Type B pancreatic cell (in vitro differentiated cells): ENCODE measurements around the gene NATD1. TPM values are rescaled to one million over a fixed set of nuclear protein-coding genes. Genes with fewer than 3 reads are reported as not detected.
A peak's percentile ranks its signal among the peaks of the same experiment; 100 is the strongest.

Source experiments
- DNase-seq: peaks from one replicate; pipeline ENCODE4 v3.0.0; 2021; ENCODE audit warnings: mixed read lengths; ENCODE audit not compliant: unreplicated experiment; ENCODE audit errors: extremely low spot score
- H3K27ac Mint-ChIP-seq: 2 replicates; pipeline ENCODE4 v1.8.0; 2021; ENCODE audit warnings: mild to moderate bottlenecking, mixed read lengths
- H3K27me3 Mint-ChIP-seq: 2 replicates; pipeline ENCODE4 v1.8.0; 2021; ENCODE audit warnings: mixed read lengths
- H3K36me3 Mint-ChIP-seq: 2 replicates; pipeline ENCODE4 v1.8.0; 2021; ENCODE audit warnings: mixed read lengths
- H3K4me1 Mint-ChIP-seq: one replicate; pipeline ENCODE4 v1.8.0; 2021; ENCODE audit warnings: mixed read lengths; ENCODE audit not compliant: unreplicated experiment
- H3K4me3 Mint-ChIP-seq: 2 replicates; pipeline ENCODE4 v1.8.0; 2021; ENCODE audit warnings: mild to moderate bottlenecking, mixed read lengths
- H3K9me3 Mint-ChIP-seq: 2 replicates; pipeline ENCODE4 v1.8.0; 2021; ENCODE audit warnings: mixed read lengths
- total RNA-seq: library from RNA; stranded (reverse); gene quantifications from 2 replicates; pipeline ENCODE4 v1.2.1, GENCODE V29; 2021; ENCODE audit warnings: low replicate concordance
- TF ChIP-seq, protein P1 (sequence below): fragments of 200-600 bp; sonication (generic); conservative IDR thresholded peaks from 2 replicates; pipeline ENCODE4 v1.5.0; 2021; ENCODE audit warnings: antibody characterized with exemption, mild to moderate bottlenecking

Gene NATD1
- total RNA-seq, 1 donor from 2014 or later = 10.7 TPM

DNA sequence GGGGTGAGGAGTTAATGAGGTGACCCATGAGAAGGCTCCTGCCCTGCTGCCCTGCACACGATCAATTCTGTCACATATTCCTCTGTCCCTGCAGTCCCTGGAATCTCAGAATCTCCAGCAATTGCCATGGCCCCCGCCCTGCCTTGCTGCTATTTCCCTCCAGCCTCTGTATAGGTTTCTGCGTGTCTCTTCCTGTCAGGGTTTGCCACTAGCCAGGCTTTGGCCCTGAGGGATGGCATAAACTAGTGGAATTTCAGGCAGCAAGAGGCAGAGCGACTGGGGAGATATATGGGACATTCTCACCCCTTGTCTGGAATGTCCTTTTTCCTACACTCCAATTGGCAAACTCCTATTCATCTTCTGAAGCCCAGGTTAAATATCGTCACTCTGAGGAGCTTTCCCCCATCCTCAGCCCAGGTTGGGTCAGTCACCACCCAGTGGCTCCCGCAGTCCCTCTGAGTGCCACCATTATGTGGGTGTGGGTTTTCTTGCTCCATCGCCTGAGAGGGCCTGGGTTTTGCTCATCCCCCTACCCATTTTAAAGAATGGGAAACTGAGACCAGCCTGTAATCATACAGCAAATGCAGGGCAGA, 15.5 kb upstream of the NATD1 start:
- Mint-ChIP-seq H3K4me1 (no peaks in the 10 kb centered on the region), H3K27me3 (peaks cover 5% of the 10 kb centered on the region), H3K9me3 (no peaks in the 10 kb centered on the region), H3K4me3 (no peak overlapping the region), H3K36me3 (no peaks in the 10 kb centered on the region), H3K27ac (no peak overlapping the region)
- TF ChIP-seq, protein P1, sequence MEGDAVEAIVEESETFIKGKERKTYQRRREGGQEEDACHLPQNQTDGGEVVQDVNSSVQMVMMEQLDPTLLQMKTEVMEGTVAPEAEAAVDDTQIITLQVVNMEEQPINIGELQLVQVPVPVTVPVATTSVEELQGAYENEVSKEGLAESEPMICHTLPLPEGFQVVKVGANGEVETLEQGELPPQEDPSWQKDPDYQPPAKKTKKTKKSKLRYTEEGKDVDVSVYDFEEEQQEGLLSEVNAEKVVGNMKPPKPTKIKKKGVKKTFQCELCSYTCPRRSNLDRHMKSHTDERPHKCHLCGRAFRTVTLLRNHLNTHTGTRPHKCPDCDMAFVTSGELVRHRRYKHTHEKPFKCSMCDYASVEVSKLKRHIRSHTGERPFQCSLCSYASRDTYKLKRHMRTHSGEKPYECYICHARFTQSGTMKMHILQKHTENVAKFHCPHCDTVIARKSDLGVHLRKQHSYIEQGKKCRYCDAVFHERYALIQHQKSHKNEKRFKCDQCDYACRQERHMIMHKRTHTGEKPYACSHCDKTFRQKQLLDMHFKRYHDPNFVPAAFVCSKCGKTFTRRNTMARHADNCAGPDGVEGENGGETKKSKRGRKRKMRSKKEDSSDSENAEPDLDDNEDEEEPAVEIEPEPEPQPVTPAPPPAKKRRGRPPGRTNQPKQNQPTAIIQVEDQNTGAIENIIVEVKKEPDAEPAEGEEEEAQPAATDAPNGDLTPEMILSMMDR = no peak
- DNase-seq = no peak

DNA sequence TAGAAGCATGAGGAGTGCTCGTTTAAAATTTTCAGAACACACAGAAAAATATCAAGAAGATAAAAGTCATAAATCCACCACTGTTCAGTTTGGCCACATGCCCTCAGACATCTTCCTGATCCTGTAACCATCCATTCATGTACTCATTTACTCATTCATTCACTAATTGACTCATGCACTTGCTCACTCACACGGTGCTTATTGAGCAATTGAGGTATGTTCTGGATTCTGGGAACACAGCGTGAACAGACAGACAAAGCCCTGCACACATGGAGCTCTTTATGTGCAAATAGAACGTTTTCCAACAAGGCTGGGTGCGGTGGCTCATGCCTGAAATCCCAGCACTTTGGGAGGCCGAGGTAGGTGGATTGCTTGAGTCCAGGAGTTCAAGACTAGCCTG, 10.2 kb upstream of the NATD1 start:
- Mint-ChIP-seq H3K36me3 (no peaks in the 10 kb centered on the region), H3K4me1 (no peaks in the 10 kb centered on the region), H3K27me3 (no peaks in the 10 kb centered on the region), H3K4me3 (no peak overlapping the region), H3K9me3 (no peaks in the 10 kb centered on the region), H3K27ac (no peak overlapping the region)
- TF ChIP-seq, protein P1 = no peak
- DNase-seq = no peak

DNA sequence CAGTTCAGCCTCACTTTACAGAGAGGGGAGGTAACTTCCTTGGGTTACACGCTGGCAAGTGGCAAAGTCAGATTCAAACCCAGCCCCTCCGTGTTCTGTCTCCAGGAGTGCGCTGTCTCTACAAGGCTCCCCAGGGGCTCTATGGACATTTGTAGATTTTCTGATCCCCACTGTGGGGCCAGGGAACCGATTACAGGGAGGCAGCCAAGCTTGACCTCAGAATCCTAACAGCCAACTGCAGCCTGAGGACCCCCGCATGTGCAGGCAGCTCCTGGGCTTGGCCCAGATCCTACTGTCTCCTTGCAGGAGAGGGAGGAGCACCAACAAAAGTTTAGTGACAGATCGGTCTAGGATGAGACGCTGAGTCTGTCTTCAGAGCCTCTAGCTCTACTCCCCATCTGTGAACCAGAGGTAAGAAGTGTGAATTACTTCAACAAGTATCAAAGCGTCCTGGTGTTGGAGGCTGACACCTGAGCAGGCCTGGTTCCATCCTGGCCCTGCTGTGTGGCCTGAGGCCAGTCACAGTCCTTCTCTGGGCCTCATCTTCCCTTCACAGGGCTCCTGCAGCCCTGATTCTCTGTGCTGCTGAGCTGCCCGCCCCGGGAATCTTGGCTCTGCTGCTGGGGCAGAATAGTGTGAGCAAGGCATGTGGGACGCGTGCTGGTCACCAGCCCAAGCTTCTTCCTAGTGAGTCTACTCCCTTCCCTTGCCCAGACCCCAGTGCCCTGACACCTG, 9.2 kb upstream of the NATD1 start:
- Mint-ChIP-seq H3K9me3 (no peaks in the 10 kb centered on the region), H3K27me3 (no peaks in the 10 kb centered on the region), H3K36me3 (no peaks in the 10 kb centered on the region), H3K27ac (no peak overlapping the region), H3K4me1 (no peaks in the 10 kb centered on the region), H3K4me3 (no peak overlapping the region)
- TF ChIP-seq, protein P1 = no peak
- no peak for DNase-seq

DNA sequence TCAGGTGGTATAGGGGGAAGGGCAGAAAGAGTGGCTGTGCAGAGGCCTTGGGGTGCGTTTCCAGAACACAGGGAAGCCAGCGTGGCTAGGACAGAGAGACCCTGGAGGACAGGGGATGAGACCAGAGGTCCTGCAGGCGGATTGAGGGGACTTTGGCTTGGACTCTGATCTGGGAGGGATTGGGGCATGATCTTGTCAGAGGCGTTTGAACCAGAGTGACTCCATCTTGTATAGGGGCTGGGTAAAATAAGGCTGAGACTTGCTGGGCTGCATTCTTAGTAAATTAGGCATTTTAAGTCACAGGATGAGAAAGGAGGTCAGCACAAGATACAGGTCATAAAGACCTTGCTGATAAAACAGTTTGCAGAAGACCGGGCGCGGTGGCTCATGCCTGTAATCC, 5.4 kb upstream of the NATD1 start:
- no peaks in the 10 kb centered on the region for H3K27me3 Mint-ChIP-seq
- H3K9me3 Mint-ChIP-seq = no peaks in the 10 kb centered on the region
- H3K27ac Mint-ChIP-seq = no peak overlapping the region
- no peak overlapping the region for H3K4me3 Mint-ChIP-seq
- H3K36me3 Mint-ChIP-seq = no peaks in the 10 kb centered on the region
- H3K4me1 Mint-ChIP-seq = no peaks in the 10 kb centered on the region
- no peak for DNase-seq
- TF ChIP-seq, protein P1 = no peak

DNA sequence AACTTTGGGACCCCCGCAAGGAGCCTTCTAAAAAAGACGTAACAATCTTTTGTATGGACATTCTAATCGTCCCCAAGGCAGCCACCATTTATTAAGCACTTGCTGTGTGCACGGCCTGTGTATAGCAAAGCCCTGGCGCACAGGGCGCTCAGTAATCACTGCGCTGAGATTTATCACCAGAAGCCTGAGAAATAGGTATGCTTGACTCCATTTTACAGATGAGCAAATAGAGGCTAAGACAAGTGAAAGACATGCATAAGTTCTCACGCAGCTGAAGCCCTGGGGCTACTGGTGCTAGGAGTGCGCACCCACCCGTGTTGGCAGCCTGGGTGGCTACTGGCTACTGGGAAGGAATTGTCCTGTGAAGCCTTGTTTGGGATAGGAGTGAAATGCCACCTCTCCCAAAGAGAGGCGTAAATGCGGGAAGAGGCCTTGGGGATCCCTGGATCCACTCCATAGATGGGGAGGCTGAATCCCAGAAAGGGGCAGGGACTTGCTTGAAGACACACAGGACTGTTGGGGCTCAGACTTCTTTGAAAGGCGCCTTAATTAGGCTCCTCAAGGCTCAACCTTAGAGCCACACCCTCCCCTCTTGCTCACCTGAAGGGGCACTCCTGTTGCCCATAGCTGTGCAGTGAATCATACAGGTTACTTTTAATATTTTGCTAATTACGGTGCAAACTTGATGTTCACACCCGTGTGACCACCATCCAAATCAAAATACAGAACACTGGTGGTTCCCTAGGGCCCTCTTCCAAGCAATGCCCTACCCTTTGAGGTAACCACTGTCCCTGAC, 634 bp upstream of the NATD1 start:
- no peaks in the 10 kb centered on the region for H3K9me3 Mint-ChIP-seq
- no peak for DNase-seq
- H3K4me3 Mint-ChIP-seq = peak overlapping the region; percentile 86
- H3K36me3 Mint-ChIP-seq = no peaks in the 10 kb centered on the region
- TF ChIP-seq, protein P1 = no peak
- H3K27ac Mint-ChIP-seq = peak overlapping the region; percentile 75
- H3K27me3 Mint-ChIP-seq = no peaks in the 10 kb centered on the region
- H3K4me1 Mint-ChIP-seq = peaks cover 9% of the 10 kb centered on the region
